Measurements from ENCODE around the gene SMYD3.

The SMYD3 gene

DNA sequence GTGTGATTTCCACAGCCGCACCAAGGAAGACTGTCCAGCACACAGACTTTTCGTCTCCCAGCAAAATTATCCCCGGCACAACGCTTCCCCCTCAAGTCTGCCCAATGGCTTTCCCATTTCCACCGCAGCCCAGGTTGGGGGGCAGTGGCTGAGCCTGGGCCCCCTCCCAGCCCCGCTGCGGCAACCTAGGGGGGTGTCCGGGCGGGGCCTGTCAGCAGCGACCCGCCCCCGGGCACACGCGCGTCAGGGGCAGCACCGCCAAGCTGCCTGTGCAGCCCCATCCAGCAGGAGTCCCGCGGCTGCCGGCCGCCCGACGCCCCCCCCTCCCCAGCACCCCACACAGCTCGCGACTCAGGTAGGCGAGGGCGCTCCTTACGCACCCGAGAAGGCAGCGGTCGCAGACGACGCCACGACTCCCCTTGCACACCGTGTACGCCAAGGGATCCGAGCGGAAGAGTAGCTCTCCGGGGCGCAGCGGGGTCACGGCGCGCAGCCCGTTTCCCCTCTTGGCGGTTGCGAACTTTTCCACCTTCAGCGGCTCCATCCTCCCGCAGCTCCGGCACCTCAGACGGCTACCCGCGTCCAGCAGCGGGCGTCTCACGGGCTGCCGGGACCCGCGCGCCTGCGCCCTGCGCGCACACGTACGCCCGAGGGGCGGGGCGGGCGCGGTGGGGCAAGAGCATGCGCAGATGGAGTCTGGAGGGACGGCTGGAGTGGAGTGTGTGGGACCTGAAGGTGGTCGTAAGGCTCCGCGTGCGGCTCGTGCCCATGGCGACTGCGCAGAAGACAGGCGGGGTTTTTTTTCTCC lies at the start of gene SMYD3:
SMYD3 (minus strand) TSS at position 606 of the 808 bp plus-strand sequence.
- in situ Hi-C loops (cut with MboI; ENCODE audit: low sequenced_read_pairs), result no loop called here

DNA sequence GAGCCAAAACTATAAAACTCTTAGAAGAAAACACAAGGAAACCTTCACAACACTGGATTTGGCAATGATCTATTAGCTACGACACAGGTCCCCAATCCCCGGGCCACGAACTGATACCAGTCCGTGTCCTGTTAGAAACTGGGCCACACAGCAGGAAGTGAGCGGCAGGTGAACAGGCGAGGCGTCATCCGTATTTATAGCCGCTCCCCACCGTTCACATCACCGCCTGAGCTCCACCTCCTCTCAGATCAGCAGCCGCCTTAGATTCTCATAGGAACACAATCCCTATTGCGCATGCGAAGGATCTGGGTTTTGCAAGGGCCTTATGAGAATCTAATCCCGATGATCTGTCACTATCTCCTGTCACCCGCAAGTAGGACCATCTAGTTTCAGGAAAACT lies 47.1 kb upstream of the SMYD3 start:
- in situ Hi-C loops (cut with MboI; ENCODE audit: low sequenced_read_pairs), result no loop called here

DNA sequence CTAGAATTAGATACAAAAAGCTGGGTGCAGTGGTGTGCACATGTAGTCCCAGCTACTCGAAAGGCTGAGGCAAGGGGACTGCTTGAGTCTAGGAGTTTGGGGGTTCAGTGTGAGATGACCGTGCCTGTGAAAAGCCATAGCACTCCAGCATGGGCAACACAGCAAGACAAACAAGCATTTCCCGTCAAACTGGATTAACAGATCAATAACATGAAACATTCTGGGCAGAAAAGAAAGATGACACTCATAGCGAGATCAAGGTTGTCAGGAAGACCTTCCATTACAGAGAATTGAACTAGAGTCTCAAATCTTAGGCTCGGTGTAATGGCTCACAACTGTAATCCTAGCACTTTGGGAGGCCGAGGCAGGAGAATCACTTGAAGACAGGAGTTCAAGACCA lies 45.0 kb upstream of the SMYD3 start:
- in situ Hi-C loops (cut with MboI; ENCODE audit: low sequenced_read_pairs), result no loop called here

DNA sequence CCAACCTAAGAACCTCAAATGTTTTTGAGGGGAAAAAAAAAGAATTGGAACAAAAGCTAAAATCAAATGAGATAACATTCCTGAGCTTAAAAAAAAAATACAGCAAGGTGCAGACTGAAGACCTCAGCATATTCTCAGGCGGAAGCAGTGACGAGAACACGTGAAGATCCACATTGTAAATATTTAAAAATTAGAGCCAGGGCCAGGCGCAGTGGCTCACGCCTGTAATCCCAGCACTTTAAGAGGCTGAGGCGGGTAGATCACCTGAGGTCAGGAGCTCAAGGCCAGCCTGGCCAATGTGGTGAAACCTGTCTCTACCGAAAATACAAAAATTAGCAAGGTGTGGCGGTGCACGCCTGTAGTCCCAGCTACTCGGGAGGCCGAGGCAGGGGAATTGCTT lies 43.3 kb upstream of the SMYD3 start:
- in situ Hi-C loops (cut with MboI; ENCODE audit: low sequenced_read_pairs), result no loop called here

DNA sequence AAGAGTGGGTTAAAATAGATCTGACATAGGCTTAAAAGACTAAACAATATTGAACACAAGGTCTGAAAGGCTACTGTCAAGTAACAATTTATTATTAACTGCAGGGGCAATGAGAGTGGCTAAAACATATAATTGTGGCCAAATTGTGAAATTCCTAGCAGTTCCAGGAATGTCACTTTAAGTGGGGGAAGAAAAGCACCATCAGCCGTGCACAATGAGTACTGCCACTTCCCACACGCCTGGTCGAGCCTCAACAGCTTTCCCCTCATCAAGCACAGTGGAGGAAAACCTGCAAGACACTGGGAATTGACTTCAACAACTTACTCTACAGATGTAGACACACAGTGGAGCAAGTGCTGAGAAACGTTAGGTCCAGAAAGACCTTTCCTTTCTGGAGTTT lies 42.6 kb upstream of the SMYD3 start:
- in situ Hi-C loops (cut with MboI; ENCODE audit: low sequenced_read_pairs), result no loop called here

DNA sequence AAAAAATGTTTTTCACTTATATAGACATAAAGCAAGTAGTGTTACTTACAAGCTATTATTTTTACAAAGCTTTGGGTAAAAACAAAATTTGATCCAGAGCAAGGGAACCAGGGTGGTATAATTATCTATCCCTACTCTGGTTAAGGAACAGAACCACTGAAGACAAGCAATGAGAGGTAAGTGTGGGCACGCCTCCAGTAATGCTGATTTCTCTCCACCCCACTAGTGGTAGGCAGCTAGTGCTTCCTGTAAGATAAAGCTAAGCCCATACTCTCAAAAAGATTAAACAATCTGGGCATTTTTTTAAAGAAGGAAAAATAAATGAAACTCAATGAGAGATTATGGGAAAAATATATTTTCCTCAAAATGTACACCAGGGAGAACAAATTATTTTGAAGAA lies 36.9 kb upstream of the SMYD3 start:
- in situ Hi-C loops (cut with MboI; ENCODE audit: low sequenced_read_pairs), result no loop called here

DNA sequence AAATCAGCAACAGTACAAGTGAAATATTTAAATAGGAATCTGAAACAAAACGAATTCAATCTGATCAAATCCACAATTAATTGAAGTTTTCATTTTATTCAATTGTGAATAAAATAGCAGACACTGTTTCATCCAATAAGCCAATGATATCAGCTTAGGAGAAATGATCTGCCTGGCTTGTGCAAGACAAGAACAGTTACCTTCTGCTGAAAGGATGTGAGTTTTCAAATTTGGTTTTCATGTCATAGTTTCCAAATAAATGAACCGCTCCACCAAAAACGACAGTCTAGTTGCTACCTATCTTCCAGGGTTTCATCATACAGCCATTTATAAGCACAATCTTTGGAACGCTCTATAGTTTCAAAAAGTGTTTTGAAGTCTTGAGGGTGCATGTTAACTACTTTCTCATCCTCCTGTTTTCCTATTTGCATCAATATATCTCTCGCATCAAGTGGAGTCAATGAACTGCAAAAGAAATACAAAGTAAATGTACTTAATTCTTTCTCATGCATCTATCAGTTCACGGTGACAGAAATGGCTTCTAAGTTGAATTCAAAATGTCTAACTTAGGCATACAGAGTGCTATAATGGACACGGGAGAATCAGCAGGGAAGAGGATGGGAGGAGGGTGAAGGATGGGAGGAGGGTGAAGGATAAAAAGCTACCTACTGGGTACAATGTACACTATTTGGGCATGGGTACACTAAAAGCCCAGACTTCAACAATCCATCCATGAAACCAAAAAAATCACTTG lies 33.8 kb upstream of the SMYD3 start:
- in situ Hi-C loops (cut with MboI; ENCODE audit: low sequenced_read_pairs), result no loop called here

DNA sequence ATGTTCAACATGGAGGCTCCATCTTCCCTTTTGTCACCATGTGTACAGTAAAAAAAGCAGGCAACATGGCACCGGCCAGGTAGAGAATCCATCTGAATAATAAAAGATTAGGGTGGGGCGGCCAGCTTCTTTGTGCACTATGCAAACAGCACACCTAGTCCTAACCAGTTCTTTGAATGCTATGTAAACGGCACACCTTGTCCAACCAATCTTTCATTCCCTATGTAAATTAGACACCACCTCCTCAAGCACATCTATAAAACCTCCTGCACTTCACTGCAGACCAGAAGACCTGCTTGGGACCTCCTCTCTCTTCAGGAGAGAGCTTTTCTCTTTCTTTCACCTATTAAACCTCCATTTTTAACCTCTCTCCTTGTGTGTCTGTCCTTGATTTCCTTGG lies 30.8 kb upstream of the SMYD3 start:
- in situ Hi-C loops (cut with MboI; ENCODE audit: low sequenced_read_pairs), result no loop called here

DNA sequence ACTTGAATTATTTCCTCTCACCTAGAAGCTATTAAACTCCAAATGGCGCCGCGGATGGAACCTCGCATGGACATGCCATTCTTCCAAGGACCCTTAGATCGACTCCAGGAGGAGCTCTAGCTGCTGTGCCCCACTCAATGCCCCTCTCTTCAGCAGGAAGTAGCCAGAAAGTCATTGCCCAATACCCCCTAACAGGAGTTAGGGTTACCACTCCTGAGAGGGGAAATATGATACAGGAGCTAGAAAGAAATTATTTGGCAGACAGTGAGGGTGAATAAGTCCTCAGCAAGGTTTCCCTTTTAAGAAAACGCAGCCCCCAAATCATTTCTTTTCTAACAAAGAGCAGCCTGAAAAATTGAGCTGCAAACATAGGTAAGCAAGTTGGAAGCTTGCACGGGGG lies 30.4 kb upstream of the SMYD3 start:
- in situ Hi-C loops (cut with MboI; ENCODE audit: low sequenced_read_pairs), result no loop called here

DNA sequence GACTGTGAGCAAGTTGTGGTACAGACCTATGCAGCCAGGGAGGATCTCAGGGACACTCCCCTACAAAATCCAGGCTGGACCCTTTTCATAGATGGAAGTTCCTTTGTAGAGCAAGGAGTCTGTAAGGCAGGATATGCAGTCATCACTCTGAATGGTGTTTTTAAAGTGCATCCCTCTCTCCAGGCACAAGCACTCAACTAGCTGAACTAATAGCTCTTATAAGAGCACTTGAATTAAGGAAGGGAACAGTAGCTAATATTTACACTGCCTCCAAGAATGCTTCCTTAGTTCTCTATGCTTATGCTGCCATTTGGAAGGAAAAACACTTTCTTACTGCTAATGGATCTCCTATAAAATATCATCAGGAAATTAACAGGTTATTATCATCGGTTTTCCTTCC lies 27.0 kb upstream of the SMYD3 start:
- in situ Hi-C loops (cut with MboI; ENCODE audit: low sequenced_read_pairs), result no loop called here

DNA sequence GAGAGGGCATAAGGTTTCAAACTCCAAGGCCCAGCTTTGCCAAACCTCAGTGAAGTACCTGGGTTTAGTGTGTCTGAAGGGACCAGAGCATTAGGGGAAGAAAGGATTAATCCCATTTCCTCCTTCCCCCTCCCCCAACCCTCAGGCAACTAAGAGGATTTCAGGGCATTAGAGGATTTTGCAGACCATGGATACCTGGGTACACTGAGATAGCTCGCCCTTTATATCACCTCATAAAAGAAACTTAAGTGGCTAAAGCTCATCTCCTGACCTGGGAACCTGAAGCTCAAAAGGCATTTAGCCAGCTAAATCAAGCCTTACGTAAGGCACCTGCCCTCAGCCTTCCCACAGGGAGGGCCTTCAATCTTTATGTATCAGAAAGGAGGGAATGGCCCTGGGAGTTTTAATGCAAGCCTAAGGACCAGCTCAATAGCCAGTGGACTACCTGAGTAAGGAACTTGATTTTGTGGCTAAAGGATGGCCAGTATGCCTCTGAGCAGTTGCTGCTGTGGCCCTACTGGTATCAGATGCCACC lies 26.4 kb upstream of the SMYD3 start:
- in situ Hi-C loops (cut with MboI; ENCODE audit: low sequenced_read_pairs), result no loop called here

DNA sequence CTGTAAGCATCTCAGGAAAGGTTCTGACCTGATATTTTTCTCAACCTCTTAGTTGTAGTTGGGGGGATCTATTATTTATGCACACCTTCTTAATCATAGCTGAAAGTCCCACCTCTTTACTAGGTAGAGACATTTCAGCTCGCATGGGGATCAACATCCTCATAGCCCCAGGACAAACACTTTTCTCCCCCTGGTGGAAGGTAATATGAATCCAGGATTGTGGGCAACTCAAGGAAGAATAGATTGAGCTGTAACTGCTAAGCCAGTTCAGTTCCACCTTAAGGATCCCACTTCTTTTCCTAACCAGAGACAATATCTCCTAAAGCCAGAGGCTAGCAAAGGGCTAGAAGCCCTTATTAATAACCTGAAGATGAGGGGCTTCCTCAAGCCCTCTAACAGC lies 25.4 kb upstream of the SMYD3 start:
- in situ Hi-C loops (cut with MboI; ENCODE audit: low sequenced_read_pairs), result no loop called here

DNA sequence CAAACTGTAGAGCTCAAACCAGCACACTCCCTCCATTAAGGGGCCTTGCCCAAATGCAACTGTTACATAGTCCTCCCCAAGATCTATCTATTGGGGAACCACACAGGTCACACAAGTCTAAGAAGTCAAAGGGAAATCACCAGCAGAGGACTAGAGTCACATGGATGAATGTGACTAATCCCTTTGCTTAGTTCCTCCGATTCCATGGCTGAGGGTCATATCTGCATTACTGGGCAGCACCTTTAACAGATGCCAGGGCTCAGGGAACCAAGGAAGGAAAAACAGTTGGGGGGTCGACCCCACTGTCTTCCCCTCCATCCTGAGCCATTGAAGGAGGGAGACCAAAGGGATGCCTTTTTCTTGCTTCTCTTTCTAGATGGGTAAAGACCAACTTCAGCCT lies 23.4 kb upstream of the SMYD3 start:
- in situ Hi-C loops (cut with MboI; ENCODE audit: low sequenced_read_pairs), result no loop called here

DNA sequence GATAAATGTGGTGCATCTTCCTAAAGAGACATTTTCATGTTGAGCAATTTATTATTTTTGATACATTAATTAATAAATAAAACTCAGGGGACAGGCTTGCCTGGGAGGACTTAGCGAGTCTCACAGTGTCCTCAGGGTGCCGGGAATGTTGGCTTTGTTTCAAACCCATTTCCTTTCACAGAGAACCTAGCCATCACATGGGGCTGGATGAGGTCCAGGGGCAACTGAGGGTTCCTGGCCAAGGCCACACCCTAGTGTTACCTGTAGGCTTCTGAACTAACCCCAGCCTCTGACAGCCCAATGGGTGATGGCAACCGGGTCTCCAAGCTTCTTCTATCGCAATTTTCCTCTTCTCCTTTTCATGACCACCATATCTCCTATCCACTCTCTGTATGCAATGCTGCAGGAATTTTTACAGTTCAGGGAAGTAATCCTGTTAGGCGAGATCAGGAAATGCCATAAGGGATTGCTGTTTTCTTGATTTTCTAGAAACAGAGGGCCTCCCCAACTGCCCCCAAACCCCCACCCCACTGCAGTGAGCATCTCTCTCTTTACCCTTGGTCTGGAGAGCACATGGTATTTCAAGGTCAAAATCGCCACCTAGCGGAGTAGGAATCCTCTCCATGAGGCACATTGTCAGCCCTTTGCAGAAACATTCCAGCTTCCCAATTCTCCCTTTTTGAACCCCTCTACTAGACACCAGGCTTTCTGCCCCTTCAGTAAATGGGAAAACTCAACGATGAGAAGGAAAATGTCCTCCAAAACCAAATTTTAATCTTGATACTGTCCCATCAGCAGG lies 22.1 kb upstream of the SMYD3 start:
- in situ Hi-C loops (cut with MboI; ENCODE audit: low sequenced_read_pairs), result no loop called here

DNA sequence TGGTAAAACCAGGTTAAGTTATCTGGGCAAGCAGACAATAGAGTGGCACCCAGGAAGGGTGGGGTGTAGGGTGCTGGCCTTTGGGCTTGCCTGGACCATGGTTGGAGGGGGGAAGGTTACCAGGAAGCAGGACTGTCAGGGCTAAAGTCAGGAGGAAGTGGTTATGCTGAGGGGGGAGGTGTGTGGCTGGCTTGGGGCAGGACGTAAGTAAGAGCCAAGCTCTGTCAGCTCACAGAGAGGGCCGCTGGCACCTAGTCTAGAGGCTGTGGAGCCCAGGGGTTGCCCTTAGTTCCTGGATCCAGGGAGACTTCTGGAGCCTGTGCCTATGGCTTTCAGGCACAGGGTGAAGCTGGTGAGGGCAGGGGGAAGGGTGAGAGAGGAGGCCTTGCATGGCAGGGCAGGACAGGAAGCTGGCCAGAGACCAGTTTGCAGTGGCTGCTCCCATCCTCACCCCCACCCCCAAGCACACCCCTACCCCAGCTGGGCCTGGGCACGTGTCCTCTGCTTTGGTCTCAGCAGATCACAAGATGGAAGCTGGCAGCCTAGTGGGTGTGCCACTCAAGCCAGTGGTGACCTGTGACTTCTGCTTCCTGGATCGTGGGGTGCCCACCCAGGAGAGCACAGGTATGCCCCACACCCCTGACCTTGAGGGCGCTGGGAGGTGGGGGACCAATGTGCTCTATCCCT lies 20.5 kb upstream of the SMYD3 start:
- in situ Hi-C loops (cut with MboI; ENCODE audit: low sequenced_read_pairs), result no loop called here

DNA sequence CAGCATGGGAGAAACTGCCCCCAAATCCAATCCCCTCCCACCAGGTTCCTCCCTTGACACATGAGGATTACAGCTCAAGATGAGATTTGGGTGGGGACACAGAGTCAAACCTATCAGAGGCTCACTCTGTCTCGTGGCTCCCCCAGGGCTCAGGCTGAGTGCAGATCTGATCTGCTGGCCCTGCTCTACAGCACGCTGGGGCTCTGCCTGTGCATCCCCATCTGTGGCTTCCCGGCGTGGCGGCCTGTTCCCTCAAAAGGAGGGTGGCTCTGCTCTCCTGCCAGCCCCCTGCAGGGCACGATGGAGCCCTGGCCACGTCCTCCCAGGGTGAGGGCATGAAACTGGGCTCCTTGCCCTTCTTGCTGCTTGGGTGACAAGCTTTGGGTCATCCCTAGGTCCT lies 19.8 kb upstream of the SMYD3 start:
- in situ Hi-C loops (cut with MboI; ENCODE audit: low sequenced_read_pairs), result no loop called here

DNA sequence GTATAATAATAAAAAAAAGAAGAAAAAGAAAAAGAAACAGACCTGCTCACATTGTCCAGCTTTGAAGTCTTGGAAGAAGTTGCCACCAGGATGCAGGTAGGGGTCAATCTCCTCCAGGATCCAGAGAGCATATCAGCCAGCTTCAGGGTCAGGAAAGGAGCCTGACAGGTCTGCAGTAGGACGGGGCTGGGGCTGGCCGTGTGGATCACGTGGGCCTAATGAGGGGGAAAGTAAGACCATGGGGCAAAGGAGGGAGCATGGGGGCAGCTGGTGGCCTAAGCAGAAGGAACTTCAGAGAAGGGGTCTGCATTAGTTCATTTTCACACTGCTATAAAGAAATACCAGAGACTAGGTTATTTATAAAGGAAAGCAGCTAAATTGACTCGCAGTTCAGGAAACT lies 19.3 kb upstream of the SMYD3 start:
- in situ Hi-C loops (cut with MboI; ENCODE audit: low sequenced_read_pairs), result no loop called here

DNA sequence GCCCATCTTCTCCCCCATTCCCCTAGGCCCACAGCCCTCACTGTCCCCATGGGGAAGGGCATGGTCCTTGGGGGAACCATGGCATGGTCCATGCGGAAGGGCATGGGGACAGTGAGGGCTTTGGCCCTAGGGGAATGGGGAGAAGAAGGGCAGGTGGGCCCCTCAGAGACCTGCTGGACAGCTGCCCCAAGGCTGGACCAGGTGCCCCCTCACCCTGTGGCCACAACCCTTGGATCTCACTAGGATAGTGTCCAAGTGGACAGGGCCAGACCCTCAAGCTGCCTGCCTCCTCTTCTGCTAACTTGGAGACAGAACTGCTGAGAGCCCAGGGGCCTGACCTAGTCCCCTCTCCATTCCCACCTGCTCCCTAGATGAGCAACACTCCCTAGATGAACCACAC lies 12.4 kb upstream of the SMYD3 start:
- in situ Hi-C loops (cut with MboI; ENCODE audit: low sequenced_read_pairs), result no loop called here

DNA sequence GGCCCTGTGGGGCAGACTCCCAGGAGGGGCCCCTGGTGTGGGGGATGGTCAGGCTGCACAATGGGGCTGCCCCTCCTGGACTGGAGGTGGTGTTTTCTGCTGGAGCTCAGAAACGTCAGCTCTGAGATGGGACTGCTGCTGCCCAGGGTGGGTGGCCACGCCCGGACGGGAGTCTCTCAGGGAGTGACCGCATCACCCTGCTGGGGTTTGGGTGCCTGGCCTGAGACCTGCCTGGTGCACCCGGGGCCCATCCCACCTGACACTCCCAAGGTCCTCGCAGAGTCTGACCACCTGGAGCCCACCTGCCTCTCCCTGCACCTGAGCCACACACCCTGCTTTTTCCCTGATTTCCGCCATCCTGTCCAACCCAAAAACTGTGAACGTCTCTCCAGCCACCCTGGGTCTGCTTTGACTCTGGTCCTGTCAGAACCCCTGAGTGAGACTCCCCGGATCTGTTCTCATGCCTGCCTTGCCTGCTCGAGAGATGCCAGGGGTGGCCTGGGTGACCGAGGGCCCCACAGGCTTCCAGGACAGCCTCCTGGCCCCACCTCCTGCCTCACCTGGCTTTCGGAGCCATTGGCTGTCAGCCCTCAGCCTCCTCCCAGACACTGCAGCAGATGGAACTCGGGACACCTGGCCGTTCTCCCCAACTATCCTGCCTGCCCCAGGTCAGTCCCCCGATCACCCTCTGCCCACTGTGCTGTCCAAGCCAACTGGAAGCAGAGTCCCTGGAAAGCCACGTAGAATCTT lies 11.6 kb upstream of the SMYD3 start:
- in situ Hi-C loops (cut with MboI; ENCODE audit: low sequenced_read_pairs), result no loop called here

DNA sequence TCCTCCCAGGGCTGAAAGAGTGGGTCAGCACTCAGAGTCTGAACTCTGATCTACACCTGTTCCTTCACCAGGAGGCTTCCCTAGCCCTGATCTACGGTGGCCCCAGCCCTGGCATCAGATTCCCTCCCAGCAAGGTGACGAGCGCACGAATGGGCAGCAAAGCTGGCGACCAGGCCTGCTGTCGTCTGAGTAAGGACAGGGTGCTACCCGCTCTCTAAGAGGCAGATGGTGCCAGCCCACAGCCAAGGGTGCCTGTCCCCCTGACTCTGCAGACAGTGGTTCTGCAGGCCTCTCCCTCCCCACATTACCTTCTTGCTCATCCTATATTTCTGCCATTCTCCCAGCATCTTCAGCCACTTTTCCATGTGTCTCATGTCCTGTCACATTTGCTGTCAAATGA lies 10.3 kb upstream of the SMYD3 start:
- in situ Hi-C loops (cut with MboI; ENCODE audit: low sequenced_read_pairs), result no loop called here
